Endothelial cell of hepatic sinusoid (primary cell): ENCODE results near the gene LY6G6D.

ENCODE experiments used
- in situ Hi-C: cut with HindIII; loops from 2 replicates; pipeline ENCODE4 v1.10.0; 2017; ENCODE audit warnings: low sequenced_read_pairs

LY6G6D gene

GRCh38 chr6:31717499-31718222 lies 2.5 kb downstream of the LY6G6D start:
- in situ Hi-C loops, result no loop called here

DNA sequence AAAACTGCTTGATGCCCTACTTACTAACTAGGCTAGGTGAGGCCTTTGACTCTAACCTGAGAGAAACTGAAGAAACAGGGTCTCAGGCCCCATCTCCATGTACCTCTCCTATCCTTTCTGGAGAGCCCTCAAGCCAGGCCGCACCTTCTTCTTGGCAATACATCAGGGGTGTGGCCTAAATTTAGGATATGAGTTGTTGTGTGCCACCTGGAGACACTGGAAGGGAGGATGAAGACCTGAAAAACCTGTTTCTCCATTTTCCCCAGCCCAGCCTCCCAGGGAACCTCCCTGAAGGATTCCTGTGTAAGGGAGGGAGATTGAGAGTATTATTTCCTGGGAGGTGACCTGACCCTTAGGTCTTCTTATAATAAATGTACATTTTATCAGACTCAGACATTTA lies 3.1 kb downstream of the LY6G6D start:
- in situ Hi-C loops, result no loop called here

DNA sequence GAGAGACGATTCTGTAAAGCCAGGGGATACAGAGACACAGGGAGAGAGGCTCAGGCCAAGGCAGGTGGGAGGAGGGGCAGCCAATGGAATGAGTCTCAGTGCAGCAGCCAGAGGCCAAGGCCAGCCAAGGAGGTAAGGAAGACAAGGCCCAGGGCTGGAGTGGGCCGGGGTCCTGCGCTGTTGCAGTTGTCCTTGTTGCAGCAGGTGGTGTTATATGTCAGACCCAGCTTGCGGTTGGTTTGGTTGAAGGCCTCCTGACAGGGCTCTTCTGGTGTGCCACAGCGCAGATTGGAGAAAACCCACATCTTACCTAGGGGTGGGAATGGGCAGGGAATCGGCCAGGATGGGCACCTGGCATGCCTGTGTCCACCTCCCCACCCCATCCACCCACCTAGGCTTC lies 3.9 kb downstream of the LY6G6D start:
- in situ Hi-C loops, result no loop called here

DNA sequence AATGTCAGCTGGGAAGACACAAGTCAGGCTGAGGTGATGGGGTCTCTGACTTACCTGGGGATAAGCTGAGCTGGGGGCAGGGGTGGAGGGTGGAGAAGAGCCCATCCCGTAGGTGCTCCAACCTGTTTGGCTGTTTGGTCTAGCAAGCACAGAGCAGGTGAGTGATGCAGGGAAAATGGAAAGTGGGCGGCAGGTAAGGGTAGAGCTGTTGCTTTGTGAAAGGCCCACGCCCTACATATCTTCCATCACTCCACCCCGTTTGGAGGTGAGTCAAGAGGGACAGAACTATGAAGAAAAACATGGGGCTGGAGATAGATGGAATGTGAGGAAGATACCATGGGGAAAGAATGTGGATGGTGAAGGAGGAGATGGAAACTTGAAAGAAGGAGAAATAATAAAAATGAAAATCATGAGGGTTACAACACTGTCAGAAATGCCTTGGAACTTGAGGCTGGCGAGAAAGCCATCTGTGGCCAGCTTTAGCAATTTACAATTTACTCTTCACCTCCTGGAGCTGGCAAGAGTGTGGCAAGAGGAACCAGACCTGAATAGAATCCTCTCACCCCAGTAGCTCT lies 5.1 kb downstream of the LY6G6D start:
- in situ Hi-C loops, result no loop called here

DNA sequence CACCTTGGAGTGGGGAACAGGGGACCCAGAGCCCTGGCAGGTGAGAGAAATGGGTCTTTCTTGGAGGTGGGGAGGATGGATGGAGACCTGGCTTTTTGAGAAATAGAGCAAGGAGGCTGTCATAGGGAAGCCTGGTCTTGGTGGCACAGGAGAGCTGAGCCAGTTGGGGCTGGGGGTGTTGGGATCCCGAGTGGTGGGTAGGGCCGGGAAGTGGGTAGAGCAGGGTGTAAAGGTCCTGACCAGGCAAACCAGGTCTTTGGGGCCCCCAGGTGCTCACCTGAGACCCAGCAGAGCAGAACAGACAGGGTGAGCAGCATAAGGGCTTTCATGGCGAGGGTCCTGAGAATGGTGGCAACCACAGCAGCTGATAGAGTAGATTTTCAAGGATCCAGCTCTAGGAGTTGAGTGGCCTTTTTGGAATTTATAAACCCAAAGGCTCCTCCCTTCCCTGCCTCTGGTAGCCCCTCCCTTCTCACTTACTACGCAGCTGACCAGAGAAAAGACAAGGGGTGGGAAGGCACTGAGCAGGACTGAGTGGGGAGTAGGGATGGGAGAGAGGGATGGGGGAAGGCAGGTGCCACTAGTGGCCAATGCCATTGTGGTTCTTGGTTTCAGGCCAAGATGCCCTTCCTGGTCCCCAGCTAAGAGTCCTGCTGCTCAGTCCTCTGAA lies 6.3 kb downstream of the LY6G6D start, which contains the start of gene LY6G6C:
Gene LY6G6C (minus strand): TSS at position 396 of the 670 bp plus-strand sequence. CDS start 67 bp downstream, at position 329.
- in situ Hi-C loops, result no loop called here

DNA sequence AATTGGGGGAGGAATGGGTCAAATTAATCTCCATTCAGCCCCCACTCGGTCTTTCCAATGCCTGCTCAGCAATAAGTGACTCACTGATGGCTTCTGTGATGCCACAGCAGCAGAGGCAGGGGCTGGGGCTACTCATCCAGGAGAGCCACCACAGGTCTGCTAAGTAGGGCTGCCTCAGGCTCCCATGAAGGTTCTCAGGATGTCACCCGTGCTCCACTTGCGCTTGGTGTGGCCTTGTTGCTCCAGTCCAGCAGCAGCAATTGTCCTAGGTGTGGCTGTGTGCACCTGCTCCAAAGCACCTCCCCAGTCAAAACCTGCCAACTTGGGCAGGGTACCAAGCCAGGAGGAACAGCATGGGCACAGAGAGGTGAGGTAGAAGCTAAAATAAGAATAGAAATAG lies 7.0 kb downstream of the LY6G6D start:
- in situ Hi-C loops, result no loop called here

- in situ Hi-C loops, result no loop called here
Observed at GRCh38 chr6:31723245-31723979, 8.3 kb downstream of the LY6G6D start, which contains the start of gene MPIG6B. TSS of gene MPIG6B (plus strand) at chr6:31723373. CDS start at chr6:31723384, 11 bp downstream.

- in situ Hi-C loops, result no loop called here
Observed at GRCh38 chr6:31723980-31724691, 9.0 kb downstream of the LY6G6D start.

DNA sequence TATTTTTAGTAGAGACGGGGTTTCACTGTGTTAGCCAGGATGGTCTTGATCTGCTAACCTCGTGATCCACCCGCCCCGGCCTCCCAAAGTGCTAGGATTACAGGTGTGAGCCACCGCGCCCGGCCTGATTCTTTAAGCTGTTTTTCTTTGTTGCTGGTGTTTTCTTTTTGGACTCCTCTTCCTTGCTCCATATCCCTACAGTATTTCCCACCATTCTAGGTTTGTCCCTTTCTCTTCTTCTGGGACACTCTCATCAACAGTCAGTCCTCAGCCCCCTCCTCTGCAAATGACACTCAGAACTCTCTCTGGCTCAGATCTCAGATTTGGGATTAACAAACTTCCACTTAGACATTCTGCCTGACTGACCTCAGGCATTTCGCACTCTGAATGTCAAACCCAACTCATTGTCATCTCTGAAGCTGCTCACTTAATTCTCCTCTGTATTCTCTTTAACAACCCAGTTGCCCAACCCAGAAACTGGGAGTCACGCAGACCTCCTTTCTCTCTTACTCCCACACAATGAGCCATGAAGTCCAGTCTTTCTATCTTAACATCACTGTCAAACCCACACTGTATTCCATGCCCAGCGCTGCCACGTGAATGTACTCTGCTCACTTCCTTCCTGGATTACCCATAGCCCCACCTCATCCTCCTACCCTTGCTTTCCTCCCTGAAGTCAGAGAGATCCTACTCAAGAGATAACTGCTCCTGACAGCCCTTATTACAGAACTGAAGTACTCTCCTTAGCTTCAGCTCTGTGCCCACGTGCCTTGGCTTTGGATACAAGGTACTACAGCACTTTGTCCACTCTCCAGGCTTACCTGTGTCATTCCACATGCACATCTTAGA lies 10.6 kb downstream of the LY6G6D start:
- in situ Hi-C loops, result no loop called here

DNA sequence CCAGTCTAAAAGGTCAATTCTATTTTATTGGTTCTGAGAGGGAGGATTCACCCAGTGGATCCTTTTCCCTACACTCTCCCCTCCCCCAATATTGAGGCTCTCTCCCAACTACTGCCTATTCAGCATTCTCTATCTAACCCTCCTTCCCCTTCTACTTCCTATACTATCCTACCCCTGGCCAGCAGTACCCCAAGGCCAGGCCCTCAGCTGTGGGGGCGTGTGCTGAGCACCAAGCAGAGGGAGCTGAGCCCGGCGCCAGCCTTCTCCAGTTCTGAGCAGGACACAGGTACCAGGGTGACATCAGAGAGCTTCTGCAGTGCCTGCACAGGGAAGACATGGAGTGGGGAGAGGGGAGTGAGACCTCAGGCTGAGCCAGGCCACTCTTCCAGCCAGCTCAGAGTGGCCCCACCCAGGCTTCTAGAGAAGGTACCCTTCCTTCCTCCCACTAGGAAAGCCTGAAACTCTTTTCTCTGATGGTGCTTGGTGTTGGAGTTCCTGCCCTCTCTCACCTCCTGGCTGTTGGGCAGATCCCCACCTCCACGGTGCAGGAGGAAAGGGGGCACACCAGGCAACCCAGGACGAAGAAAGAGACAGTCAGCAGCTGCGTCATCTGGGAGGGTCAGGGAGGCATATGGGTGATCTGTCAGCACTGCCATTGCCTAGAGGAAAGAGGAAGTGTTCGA lies 12.0 kb downstream of the LY6G6D start:
- in situ Hi-C loops, result no loop called here

DNA sequence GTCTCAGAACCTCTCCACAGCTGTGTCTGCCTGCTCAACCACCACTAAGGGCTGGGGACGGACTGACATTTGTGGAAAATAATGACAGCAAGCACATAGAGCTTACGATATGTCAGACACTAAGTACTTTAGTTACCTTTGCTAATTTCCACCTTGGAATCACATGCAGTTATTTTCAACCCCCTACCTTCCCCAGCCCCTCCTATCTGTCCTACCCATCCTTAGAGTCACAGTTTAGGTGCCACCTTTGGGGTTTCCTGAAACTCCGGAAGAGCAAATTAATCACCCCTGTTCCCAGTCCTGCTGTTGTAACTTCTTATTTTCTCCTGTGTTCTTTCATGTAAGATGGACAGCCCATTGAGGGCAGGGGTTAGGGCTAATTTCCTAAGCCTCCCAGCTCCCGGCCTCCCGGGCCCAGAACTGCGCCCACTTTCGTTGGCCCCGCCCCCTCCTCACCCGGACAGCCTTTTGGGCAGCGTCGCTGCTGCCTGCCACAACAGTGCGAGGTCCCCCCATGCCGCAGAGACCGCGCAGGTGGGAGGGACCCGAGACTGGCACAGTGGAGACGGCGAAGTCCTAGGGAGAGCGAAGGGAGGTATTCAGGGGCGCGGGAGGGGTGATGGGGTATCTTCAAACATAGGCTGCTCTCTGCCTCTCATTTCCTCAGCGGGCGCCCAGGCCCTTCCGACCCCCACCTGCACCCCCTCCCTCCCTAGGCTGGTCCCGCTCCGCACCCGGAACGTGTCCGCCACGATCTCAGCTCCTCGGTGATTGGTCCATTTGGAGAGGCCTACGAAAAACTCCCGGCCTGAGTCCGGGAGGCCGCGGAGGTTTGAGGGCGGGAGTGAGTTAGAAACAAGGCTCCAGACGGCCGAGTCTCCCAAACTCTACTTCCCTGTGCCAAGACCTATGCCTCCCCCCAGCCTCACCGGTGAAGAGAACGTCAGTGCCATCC lies 12.8 kb downstream of the LY6G6D start:
- in situ Hi-C loops, result no loop called here

DNA sequence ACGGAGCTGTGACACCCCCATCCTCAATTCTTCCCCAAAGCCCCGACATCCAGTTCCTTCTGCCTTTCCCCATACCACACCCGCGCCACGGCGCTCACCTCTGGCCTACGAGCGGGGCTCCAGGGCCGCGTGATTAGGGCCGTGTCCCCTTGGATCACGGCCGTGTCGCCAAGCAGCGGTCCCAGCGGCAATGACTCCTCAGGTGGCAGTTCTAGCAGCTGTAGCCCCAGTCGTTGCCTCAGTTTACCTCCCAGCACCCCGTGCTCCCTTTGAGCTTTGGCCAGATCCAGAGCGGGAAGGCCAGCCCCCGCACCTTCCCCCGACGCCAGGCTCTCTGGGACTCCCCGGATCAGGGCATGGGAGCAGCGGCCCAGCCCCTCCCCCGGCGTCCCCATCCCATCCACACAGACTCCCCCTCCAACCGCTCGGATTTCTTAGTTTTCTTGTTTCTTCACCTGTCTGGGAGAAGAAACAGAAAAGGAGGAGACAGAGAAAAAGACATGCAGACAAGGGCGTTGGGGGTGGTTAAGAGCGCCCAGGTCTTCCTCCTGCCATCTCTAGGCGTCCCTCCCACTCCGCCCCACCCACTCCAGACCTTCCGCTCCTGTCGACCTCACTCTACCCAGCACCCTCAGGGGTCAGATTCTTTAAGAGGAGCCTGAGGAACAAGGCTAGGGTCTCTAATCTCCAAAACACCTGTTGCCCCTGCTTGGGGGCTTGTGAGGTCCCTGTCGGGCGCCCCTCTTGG lies 13.8 kb downstream of the LY6G6D start, which contains the start of gene DDAH2:
Gene DDAH2 (minus strand): TSS at position 533 of the 748 bp plus-strand sequence. CDS start 138 bp downstream, at position 395.
- in situ Hi-C loops, result no loop called here

DNA sequence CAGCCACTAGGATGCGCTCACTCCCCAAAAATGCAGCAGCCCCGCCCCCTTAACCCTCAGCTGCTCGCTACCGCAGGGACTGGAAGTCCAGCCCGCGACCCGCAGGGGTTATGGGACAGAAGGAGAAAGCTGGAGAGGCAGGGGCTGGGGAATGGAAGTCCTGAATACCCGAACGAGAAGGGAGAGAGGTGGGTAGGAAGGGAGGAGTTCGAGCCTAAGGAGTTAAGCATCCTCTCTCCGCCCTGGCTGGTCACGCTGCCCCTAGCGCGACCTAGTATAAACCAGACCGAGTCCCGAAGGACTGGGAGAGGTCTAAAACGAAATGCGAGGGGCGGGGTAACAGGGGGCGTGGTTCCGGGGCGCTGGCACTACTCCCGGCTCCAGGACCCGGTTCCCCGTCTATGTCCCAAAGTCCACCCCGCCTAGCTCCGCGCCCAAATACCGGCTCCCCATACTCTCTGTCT lies 14.4 kb downstream of the LY6G6D start:
- in situ Hi-C loops, result no loop called here

DNA sequence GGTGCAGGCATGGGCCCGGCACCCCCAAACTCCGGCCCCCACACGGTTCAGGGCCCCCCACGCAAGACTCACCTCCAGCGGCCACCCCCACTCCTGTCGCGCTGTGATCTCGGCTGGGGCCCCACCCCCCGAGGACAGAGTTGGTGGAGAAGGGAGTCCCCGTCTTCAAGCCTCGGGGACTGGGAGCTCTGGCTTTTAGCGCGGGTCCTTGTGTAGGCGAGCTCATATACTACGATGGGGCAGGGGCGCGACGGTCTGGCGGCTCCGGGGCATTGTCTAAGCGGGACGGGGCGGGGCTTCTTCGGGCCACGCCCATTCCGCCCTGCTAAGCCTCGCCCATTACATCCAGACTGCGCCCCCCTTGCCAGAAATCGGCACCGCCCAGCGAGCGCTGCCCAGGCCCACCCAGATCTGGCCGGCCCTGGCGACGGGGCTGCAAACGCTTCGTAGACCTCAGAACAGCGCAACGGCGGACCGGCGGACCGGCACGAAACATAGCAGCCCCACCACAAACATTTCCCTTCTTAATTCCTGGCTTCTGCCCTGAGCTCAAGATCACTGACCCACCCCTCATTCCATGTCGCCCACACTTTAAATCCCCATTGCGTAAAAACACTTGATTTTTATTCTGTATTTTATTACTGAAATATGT lies 15.0 kb downstream of the LY6G6D start:
- in situ Hi-C loops, result loop anchor here (5.0 kb wide), 1 partner anchor 38 kb away; no protein-coding TSS in a partner anchor

- in situ Hi-C loops, result loop anchor here (5.0 kb wide), 1 partner anchor 38 kb away; no protein-coding TSS in a partner anchor
Observed at GRCh38 chr6:31730631-31731086, 15.5 kb downstream of the LY6G6D start.

DNA sequence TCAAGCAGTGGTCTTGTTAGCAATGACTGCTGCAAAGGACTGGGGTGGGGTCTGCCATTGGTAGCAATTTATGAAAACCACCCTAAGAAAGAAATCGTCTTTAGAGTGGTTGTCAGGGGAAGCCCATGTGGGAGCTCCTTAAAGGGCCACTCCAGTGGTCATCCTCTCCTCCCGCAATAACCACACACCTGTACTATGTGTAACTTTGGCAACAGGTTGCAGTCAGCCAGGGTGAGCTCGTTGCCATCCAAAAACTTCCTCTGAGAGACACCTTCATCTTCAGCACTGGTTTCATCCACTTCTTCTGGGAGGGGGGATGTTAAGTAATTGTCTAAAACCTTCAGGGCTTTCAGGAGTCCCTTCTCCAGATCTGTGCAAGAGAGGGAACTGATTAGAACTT lies 16.9 kb downstream of the LY6G6D start:
- in situ Hi-C loops, result loop anchor here (5.0 kb wide), 1 partner anchor 40 kb away; no protein-coding TSS in a partner anchor
